Activated CD8-positive, alpha-beta memory T cell treated with anti-CD3 and anti-CD28 coated beads for 24 hours (primary cell): ENCODE results near the gene TNK1.

ENCODE experiments used
- DNase-seq: peaks from one replicate; pipeline ENCODE4 v3.0.0-alpha.2; 2020

The TNK1 gene

GRCh38 chr17:7413346-7413985, 32.6 kb downstream of the TNK1 start:
- DNase-seq: no peak

DNA sequence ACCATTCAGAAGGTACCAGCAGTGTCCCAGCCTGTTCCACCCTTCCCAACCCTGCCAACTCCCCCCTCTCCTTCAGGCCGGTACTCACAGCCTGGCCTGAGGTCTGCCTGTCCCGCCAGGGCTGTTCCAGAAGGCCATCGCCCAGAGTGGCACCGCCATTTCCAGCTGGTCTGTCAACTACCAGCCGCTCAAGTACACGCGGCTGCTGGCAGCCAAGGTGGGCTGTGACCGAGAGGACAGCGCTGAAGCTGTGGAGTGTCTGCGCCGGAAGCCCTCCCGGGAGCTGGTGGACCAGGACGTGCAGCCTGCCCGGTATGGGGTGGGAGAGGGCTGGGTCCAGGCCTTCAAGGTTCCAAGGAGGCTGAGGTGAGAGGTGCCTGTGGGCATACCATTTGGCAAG, 33.9 kb downstream of the TNK1 start:
- no peak for DNase-seq

GRCh38 chr17:7415784-7416183, 34.9 kb downstream of the TNK1 start:
- no peak for DNase-seq

DNA sequence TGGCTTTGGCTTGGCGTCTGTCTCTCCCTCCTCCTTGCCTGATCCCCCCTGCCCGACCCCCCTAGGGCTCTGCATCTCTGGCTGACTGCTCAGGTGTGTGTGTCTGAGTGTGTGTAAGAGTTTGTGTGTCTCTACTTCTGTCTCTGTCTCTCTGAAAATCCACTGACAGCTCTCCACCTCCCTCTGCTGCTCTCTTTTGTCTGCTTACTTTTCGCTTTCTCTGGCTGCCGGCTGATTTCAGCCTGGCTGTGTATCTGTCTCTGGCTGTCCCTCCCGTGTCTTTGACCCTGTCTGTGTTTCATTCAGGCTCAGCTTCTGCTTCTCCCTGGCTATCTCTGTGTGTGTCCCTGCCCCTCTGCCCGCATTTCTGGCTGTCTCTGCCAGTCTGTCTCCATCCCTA, 35.4 kb downstream of the TNK1 start:
- no peak for DNase-seq

DNA sequence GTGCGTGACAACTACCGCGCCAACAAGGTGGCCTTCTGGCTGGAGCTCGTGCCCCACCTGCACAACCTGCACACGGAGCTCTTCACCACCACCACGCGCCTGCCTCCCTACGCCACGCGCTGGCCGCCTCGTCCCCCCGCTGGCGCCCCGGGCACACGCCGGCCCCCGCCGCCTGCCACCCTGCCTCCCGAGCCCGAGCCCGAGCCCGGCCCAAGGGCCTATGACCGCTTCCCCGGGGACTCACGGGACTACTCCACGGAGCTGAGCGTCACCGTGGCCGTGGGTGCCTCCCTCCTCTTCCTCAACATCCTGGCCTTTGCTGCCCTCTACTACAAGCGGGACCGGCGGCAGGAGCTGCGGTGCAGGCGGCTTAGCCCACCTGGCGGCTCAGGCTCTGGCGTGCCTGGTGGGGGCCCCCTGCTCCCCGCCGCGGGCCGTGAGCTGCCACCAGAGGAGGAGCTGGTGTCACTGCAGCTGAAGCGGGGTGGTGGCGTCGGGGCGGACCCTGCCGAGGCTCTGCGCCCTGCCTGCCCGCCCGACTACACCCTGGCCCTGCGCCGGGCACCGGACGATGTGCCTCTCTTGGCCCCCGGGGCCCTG, 36.3 kb downstream of the TNK1 start:
- no peak for DNase-seq

DNA sequence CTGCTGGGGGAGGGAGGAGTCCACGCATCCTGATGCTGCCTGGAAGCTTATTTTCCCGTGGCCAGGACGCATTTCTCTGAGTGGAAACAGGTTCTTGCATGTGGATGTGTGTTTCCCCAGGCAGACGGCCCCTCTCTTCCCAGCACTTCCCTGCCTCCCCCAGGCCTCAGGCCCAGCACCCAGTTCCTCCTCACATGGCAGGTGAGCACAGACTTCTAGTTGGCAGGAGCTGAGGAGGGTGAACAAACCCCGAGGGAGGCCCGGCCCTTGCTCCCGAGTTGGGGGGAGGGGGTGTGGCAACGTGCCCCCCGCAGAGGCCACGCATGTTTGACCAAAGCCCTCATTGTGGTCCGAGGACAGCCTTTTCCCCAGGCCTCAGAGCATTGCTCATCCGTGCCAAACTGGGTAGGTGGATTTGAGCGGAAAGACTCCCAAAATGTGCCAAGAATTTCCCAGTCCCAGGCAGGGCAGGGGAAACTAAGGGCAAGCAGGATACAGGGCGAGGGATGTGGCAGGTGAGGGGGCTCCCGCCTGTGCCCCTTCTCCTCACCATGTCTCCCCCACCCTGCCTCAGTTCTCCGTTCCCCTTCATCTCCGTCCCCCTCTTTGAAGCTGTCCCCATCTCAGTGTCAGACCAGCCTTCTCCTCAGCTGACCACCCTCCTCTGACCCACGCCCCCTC, 37.7 kb downstream of the TNK1 start:
- no peak for DNase-seq

DNA sequence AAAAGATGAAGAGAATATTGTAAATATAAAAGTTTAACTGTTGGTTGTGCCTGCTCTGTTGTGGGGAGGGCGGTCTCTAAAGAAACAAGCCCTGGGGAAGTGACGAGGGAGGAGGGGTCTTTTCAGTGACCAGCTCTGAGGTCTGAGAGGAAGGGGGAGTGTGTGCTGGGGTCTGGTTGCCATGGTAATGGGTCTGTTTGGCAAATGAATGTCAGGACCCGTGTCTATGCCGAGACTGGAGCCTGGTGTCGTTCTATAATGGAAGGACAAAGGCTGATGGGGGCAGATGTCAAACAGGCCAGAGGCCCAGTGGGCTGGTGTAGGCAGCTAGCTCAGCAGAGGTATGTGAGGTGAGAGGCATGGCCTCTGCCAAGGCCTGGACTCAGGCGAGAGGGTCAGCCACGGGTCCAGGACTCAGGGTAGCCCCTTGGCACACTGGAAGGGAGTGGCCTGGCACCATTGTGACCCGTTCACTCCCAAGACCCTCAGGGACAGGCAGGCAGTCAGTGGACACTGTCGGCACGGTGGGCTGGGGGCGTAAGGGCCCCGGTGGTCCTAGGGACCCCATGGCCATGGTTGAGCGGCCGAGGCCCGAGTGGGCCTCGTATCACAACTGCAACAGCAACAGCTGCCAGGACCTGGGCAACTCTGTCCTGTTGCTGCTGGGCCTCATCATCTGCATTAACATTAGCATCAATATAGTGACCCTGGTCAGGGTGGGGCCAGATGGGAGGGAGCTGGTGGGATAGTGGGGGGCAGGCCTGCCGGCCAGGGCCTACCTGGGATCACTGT, 39.1 kb downstream of the TNK1 start, which contains the start of gene SPEM1:
SPEM1 (plus strand) TSS at position 506 of the 792 bp plus-strand sequence; CDS start at position 567, 61 bp downstream.
- DNase-seq: no peak

- DNase-seq: no peak
Measured at GRCh38 chr17:7421186-7421585, 40.3 kb downstream of the TNK1 start.

GRCh38 chr17:7423679-7424078, 42.8 kb downstream of the TNK1 start:
- no peak for DNase-seq

DNA sequence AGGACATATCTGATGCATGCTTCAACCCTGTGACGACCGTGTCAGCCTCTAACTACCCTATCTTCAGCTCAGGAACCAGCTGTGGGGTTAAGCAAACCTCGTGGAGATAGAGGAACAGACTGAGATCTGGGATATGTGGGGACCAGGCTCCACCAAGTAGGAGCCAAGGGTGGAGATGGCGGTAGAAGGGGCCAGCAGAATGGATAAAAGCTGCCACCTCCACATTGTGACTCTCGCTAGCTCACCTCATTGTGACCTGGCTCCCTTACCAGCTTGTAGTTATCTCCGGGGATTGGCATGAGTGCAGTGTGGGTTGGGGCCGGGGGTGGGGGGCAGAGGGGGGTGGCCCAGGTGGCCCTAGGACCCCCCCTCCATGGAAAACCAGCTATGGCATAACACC, 44.4 kb downstream of the TNK1 start, which contains the start of gene SPEM2:
SPEM2 (plus strand) TSS at position 301 of the 400 bp plus-strand sequence; CDS start at position 374, 73 bp downstream.
- DNase-seq: no peak

- DNase-seq: no peak
Measured at GRCh38 chr17:7425756-7426155, 44.9 kb downstream of the TNK1 start.

GRCh38 chr17:7426203-7426863, 45.4 kb downstream of the TNK1 start:
- DNase-seq: no peak

DNA sequence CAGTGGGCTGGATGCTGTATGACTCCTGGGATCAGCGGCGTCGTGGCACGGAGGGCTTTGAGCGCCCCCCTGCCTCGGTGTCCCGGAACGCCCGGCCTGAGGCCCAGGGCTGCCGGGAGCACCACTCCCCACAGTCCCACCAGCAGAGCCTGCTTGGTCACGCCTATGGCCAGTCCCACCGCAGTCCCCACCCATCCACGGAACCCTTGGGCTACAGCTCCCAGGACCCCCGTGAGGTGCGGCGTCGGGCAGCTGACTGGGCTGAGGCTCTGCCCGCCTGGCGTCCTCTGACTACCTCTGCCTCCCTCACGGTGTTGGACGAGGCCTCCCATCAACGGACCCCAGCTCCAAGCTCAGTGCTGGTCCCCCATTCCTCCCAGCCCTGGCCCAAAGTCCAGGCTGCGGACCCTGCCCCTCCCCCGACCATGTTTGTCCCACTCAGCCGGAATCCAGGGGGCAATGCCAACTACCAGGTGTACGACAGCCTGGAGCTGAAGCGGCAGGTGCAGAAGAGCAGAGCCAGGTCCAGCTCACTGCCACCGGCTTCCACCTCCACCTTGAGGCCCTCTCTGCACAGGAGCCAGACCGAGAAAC, 46.1 kb downstream of the TNK1 start:
- no peak for DNase-seq

DNA sequence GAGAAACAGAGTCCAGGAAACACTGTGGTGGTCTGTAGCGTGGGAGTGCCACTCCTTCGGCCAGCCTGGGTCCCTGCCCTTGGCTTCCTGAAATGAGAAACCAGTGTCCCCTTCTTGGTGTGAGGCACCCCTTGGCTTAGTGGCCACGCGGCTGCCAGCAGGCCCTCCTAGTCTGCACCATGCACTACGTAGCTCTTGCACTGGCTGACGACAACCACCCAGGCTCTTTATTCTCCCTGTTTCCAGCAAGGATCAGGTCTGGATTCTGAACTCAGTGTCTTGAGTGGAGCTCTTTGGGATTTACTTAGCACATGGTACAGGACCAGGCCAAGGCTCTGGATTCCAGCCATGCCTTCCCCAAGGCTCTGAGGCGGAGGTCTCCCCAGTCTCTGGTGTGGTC, 46.7 kb downstream of the TNK1 start:
- no peak for DNase-seq

- DNase-seq: no peak
Measured at GRCh38 chr17:7428557-7428956, 47.7 kb downstream of the TNK1 start, which contains the start of gene SPEM3. TSS of gene SPEM3 (plus strand) at chr17:7428857. CDS start at chr17:7428903, 46 bp downstream.

- no peak for DNase-seq
Measured at GRCh38 chr17:7429722-7430121, 48.8 kb downstream of the TNK1 start.

DNA sequence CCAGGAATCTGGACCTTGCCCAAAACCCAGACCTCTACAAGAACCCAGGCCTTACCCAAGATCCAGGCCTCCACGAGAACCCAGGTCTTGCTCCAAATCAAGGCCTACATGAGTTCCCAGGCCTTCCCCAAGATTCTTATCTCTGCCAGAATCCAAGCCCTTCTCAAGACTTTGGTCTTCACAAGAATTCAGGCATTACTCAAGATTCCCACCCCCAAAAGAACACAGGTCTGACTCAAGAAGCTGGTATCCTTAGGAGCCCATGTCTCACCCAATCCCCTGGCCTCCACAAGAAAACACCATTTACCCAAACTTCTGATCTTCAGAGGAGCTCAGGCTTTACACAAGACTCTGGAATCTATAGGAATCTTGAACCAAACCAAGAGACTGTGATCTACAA, 50.3 kb downstream of the TNK1 start:
- DNase-seq: no peak

GRCh38 chr17:7432296-7432695, 51.4 kb downstream of the TNK1 start:
- DNase-seq: no peak

- peak; percentile 87 for DNase-seq
Measured at GRCh38 chr17:7435676-7436555, 55.0 kb downstream of the TNK1 start.

GRCh38 chr17:7436556-7437368, 55.9 kb downstream of the TNK1 start:
- peak; percentile 90 for DNase-seq
